Sigmoid colon (tissue), 7 donors: ENCODE measurements around the gene MEIOSIN. TPM values are rescaled to one million over a fixed set of nuclear protein-coding genes. Genes with fewer than 3 reads are reported as not detected.

Source experiments
- DNase-seq: peaks from one replicate; pipeline ENCODE4 v3.0.0-alpha.2; 2019
- H3K27ac ChIP-seq, 4 donors: fragments of 200-600 bp; sonication (generic); one replicate each; pipeline ENCODE4 v1.5.1; 2016 to 2019; ENCODE audit warnings: mild to moderate bottlenecking in 1 of 4
- H3K27me3 ChIP-seq, 3 donors: fragments of 200-600 bp; sonication (generic); one replicate each; pipeline ENCODE4 v1.5.1; 2019; ENCODE audit warnings: mild to moderate bottlenecking in 1 of 3
- H3K36me3 ChIP-seq, 4 donors: fragments of 200-600 bp; sonication (generic); one replicate each; pipeline ENCODE4 v1.5.1; 2016 to 2019
- H3K4me1 ChIP-seq, 4 donors: fragments of 200-600 bp; sonication (generic); one replicate each; pipeline ENCODE4 v1.5.1; 2017 to 2019
- H3K4me3 ChIP-seq, 4 donors: fragments of 200-600 bp; sonication (generic); one replicate each; pipeline ENCODE4 v1.5.1; 2017 to 2019; ENCODE audit warnings: mild to moderate bottlenecking in 2 of 4, moderate library complexity in 1 of 4
- H3K9me3 ChIP-seq, 4 donors: fragments of 200-600 bp in 3 of 4; sonication (generic) in 3 of 4; one replicate each; pipeline versions ENCODE4 v1.5.1 to v1.6.1; 2013 to 2019
- CTCF ChIP-seq, 4 experiments: fragments of 450-650 bp in 3 of 4; fragments of 200-600 bp in 1 of 4; IDR thresholded peaks; one replicate each; pipeline ENCODE4 v1.5.1; 2016 to 2019; ENCODE audit warnings: antibody characterized with exemption in 4 of 4, mild to moderate bottlenecking in 3 of 4, moderate library complexity in 2 of 4
- EP300 ChIP-seq, 4 donors: sonication (generic); formaldehyde crosslinking; IDR thresholded peaks; one replicate each; pipeline ENCODE4 v1.6.1; 2017; ENCODE audit warnings: antibody characterized with exemption in 4 of 4
- POLR2A ChIP-seq, 2 donors: fragments of 450-650 bp; IDR thresholded peaks; one replicate each; pipeline ENCODE4 v1.6.1; 2016; ENCODE audit warnings: antibody characterized with exemption in 2 of 2, mild to moderate bottlenecking in 2 of 2, moderate library complexity in 2 of 2
- POLR2AphosphoS5 ChIP-seq, 4 donors: sonication (generic); formaldehyde crosslinking; IDR thresholded peaks; one replicate each; pipeline ENCODE4 v1.6.1; 2017; ENCODE audit warnings: antibody characterized with exemption in 4 of 4
- WGBS, 2 donors: extraction: QIAGEN DNeasy Blood & Tissue Kit; methylation state at CpG; one replicate each; pipeline ENCODE4 v1.1.7; 2013; 5-methylcytosine and 5-hydroxymethylcytosine counted together
- intact Hi-C: fragments of 100-400 bp; cut with DNase I; formaldehyde crosslinking; loops from one replicate; pipeline ENCODE4 v1.15.1; 2023
- polyA plus RNA-seq, 3 donors: library from polyadenylated mRNA; stranded (reverse); fragments of 200-250 nt; gene quantifications; one replicate each; pipeline ENCODE4 v1.2.3, GENCODE V29; 2013
- total RNA-seq, 4 donors: library from RNA; depleted of rRNA; stranded (reverse); fragments of >200 nt; gene quantifications; one replicate each; pipeline ENCODE4 v1.1.0, GENCODE V29; 2016
- donor health status: healthy with polysubstance abuse.
- donor health status: Bipolar disorder and iron deficiency.
- donor health status: healthy.

Gene MEIOSIN
- total and polyA plus RNA-seq, 7 donors, result not detected

- intact Hi-C loops, result loop anchor here (1.0 to 2.0 kb wide), 2 partner anchors 29 to 39 kb away; partner anchors contain the start of gene FBXO46
- peak overlapping the region; percentile 47 to 93 (median 84) for H3K4me3 ChIP-seq
- H3K4me1 ChIP-seq, result peaks cover 3 to 53% (median 39%) of the 10 kb centered on the region in 4 donors
- no peaks in the 10 kb centered on the region for H3K9me3 ChIP-seq
- no peak for TF ChIP-seq EP300 (IDR thresholded peaks at IDR 0.05)
- TF ChIP-seq POLR2AphosphoS5 (IDR thresholded peaks at IDR 0.05), result no peak
- 1% methylated on average over 28 of the region's 28 CpGs for WGBS, 2 donors
- no peaks in the 10 kb centered on the region for H3K27me3 ChIP-seq
- peaks cover 0 to 35% (median 24%) of the 10 kb centered on the region in 4 donors for H3K36me3 ChIP-seq
- DNase-seq, result peak; percentile 88
- peak overlapping the region; percentile 89 to 99 (median 98) for H3K27ac ChIP-seq
These were observed 36.6 kb downstream of the MEIOSIN start for GRCh38 chr19:45769821-45770191.

- peak; percentile 99 for DNase-seq
- Histone ChIP-seq H3K4me1 (peaks cover 3 to 47% (median 33%) of the 10 kb centered on the region in 4 donors), H3K27me3 (no peaks in the 10 kb centered on the region), H3K36me3 (peaks cover 0 to 38% (median 25%) of the 10 kb centered on the region in 4 donors), H3K27ac (peak overlapping the region; percentile 89 to 99 (median 98)), H3K4me3 (peak overlapping the region; percentile 47 to 93 (median 84)), H3K9me3 (no peaks in the 10 kb centered on the region)
- intact Hi-C loops, result loop anchor here (1.0 kb wide), 2 partner anchors 9 to 29 kb away; no protein-coding TSS in a partner anchor
- 1% methylated on average over 79 of the region's 79 CpGs for WGBS, 2 donors
- TF ChIP-seq POLR2A (IDR thresholded peaks at IDR 0.05), result peak; percentile 27 to 43
- peak; percentile 85 to 94 (median 94) for TF ChIP-seq CTCF (IDR thresholded peaks at IDR 0.05)
- TF ChIP-seq EP300 (IDR thresholded peaks at IDR 0.05), result no peak
- TF ChIP-seq POLR2AphosphoS5 (IDR thresholded peaks at IDR 0.05), result peak in 3 of 4 donors; percentile 55 to 80 (median 74)
These were observed 37.2 kb downstream of the MEIOSIN start for GRCh38 chr19:45770192-45771101.

GRCh38 chr19:45771311-45771933 lies 38.2 kb downstream of the MEIOSIN start:
- intact Hi-C loops, result loop anchor here (1.0 kb wide), 1 partner anchor 8 kb away; no protein-coding TSS in a partner anchor
- Histone ChIP-seq H3K9me3 (no peaks in the 10 kb centered on the region), H3K4me1 (peaks cover 3 to 37% (median 23%) of the 10 kb centered on the region in 4 donors), H3K27ac (peak overlapping the region; percentile 89 to 99 (median 98)), H3K36me3 (peaks cover 0 to 42% (median 27%) of the 10 kb centered on the region in 4 donors), H3K4me3 (peak overlapping the region in 1 of 4 donors; percentile 80), H3K27me3 (no peaks in the 10 kb centered on the region)
- 88 to 93% methylated on average over 46 of the region's 46 CpGs for WGBS, 2 donors
- peak; percentile 78 for DNase-seq
- TF ChIP-seq CTCF (IDR thresholded peaks at IDR 0.05) (no peak), POLR2AphosphoS5 (IDR thresholded peaks at IDR 0.05) (peak in 1 of 4 donors; percentile 11), EP300 (IDR thresholded peaks at IDR 0.05) (no peak), POLR2A (IDR thresholded peaks at IDR 0.05) (no peak)

GRCh38 chr19:45772130-45772840 lies 39.0 kb downstream of the MEIOSIN start:
- Histone ChIP-seq H3K4me1 (peaks cover under 1 to 28% (median 18%) of the 10 kb centered on the region in 4 donors), H3K36me3 (peaks cover 0 to 50% (median 36%) of the 10 kb centered on the region in 4 donors), H3K27me3 (no peaks in the 10 kb centered on the region), H3K27ac (peak overlapping the region; percentile 89 to 99 (median 98)), H3K4me3 (no peak overlapping the region), H3K9me3 (no peaks in the 10 kb centered on the region)
- TF ChIP-seq POLR2AphosphoS5 (IDR thresholded peaks at IDR 0.05) (no peak), CTCF (IDR thresholded peaks at IDR 0.05) (no peak), POLR2A (IDR thresholded peaks at IDR 0.05) (no peak), EP300 (IDR thresholded peaks at IDR 0.05) (no peak)
- 77 to 85% methylated on average over 14 of the region's 14 CpGs for WGBS, 2 donors
- intact Hi-C loops, result no loop called here
- DNase-seq, result peak; percentile 69
